T47D (cell line): Measurements from ENCODE around the gene GRAMD2B.

ENCODE experiments used
- DNase-seq, 2 experiments: peaks; one replicate each; pipeline versions ENCODE4 v3.0.0 to v3.0.0-alpha.2; 2011 to 2012; ENCODE audit warnings: low read depth in 1 of 2, low spot score in 1 of 2
- JUND ChIP-seq: IDR thresholded peaks from 2 replicates; pipeline ENCODE4 v1.6.1; 2012; ENCODE audit warnings: low read depth
- in situ Hi-C: cut with HindIII; loops from 2 replicates; pipeline ENCODE4 v1.10.0; 2016; ENCODE audit warnings: low sequenced_read_pairs, low pct_unique_long_range_greater_than_20kb

GRAMD2B gene

GRCh38 chr5:126480824-126481223 lies 57.6 kb downstream of the GRAMD2B start:
- no peak for DNase-seq
- no peak for TF ChIP-seq JUND
- in situ Hi-C loops: no loop called here

GRCh38 chr5:126481243-126481642 lies 58.0 kb downstream of the GRAMD2B start:
- in situ Hi-C loops: no loop called here
- TF ChIP-seq JUND: no peak
- no peak for DNase-seq

- in situ Hi-C loops: no loop called here
- DNase-seq: no peak
- no peak for TF ChIP-seq JUND
Observed at GRCh38 chr5:126482591-126482990, 59.4 kb downstream of the GRAMD2B start.

- in situ Hi-C loops: no loop called here
- no peak for TF ChIP-seq JUND
- no peak for DNase-seq
Observed at GRCh38 chr5:126483156-126483555, 59.9 kb downstream of the GRAMD2B start.

- no peak for DNase-seq
- TF ChIP-seq JUND: no peak
- in situ Hi-C loops: no loop called here
Observed at GRCh38 chr5:126484253-126484652, 61.0 kb downstream of the GRAMD2B start.

GRCh38 chr5:126486332-126486731 lies 63.1 kb downstream of the GRAMD2B start:
- no peak for DNase-seq
- TF ChIP-seq JUND: no peak
- in situ Hi-C loops: no loop called here

- in situ Hi-C loops: no loop called here
- TF ChIP-seq JUND: no peak
- DNase-seq: no peak
Observed at GRCh38 chr5:126487596-126487995, 64.4 kb downstream of the GRAMD2B start.

- no peak for DNase-seq
- TF ChIP-seq JUND: no peak
- in situ Hi-C loops: no loop called here
Observed at GRCh38 chr5:126488443-126489065, 65.3 kb downstream of the GRAMD2B start.

GRCh38 chr5:126490167-126490940 lies 67.1 kb downstream of the GRAMD2B start:
- in situ Hi-C loops: no loop called here

GRCh38 chr5:126492939-126493338 lies 69.7 kb downstream of the GRAMD2B start:
- in situ Hi-C loops: no loop called here
- peak in 1 of 2 experiments; percentile 46 for DNase-seq
- no peak for TF ChIP-seq JUND

More at GRCh38 chr5:126490167-126490940, 67.1 kb downstream of the GRAMD2B start:
- TF ChIP-seq JUND: no peak
- DNase-seq: peak in 1 of 2 experiments; percentile 34

GRCh38 chr5:126494393-126494792 lies 71.2 kb downstream of the GRAMD2B start:
- TF ChIP-seq JUND: no peak
- no peak for DNase-seq
- in situ Hi-C loops: no loop called here

GRCh38 chr5:126497506-126497905 lies 74.3 kb downstream of the GRAMD2B start:
- in situ Hi-C loops: no loop called here
- no peak for TF ChIP-seq JUND

GRCh38 chr5:126499278-126499677 lies 76.1 kb downstream of the GRAMD2B start:
- in situ Hi-C loops: no loop called here
- DNase-seq: no peak
- no peak for TF ChIP-seq JUND

More at GRCh38 chr5:126497506-126497905, 74.3 kb downstream of the GRAMD2B start:
- DNase-seq: no peak

GRCh38 chr5:126499853-126500342 lies 76.7 kb downstream of the GRAMD2B start:
- peak in 1 of 2 experiments; percentile 58 for DNase-seq
- in situ Hi-C loops: no loop called here
- TF ChIP-seq JUND: no peak
